HG02870 (cell line): ENCODE measurements around the gene SSTR4.

Experiments used
- ATAC-seq: cut with Tn5 transposase; IDR thresholded peaks from one replicate; pipeline ENCODE4 v1.9.1; 2021; ENCODE audit warnings: mild to moderate bottlenecking, moderate library complexity; ENCODE audit not compliant: unreplicated experiment

The SSTR4 gene

DNA sequence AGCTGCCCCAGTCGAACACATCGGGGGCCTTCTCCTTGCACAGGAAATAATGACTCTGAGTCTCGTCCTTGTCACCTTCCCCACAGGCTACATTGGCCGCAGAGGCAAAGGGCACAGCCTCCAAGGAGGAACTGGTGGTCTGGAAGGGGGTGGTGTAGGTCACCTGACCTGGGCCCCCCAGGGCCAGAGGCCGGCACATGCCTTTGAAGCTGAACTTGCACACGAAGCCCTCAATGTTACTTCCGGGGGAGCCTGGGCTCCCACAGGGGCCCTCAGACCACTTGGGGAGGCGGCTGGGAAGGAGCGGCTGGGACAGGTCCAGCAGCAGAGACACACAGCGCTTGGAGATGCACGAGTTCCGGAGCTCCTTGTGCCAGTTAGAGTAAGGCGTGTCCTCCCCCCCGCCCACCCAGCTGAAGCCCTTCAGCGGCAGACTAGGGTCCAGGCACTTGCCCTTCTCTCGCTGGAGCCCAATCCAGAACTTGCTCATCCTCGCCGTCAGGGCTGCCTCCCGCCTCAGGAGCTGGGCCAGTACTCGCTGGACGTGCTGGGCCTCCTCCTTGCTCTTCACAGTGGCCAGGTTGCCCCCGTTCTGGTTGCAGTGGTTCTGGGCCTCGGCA is 50.4 kb downstream of the SSTR4 start:
- ATAC-seq: no peak

DNA sequence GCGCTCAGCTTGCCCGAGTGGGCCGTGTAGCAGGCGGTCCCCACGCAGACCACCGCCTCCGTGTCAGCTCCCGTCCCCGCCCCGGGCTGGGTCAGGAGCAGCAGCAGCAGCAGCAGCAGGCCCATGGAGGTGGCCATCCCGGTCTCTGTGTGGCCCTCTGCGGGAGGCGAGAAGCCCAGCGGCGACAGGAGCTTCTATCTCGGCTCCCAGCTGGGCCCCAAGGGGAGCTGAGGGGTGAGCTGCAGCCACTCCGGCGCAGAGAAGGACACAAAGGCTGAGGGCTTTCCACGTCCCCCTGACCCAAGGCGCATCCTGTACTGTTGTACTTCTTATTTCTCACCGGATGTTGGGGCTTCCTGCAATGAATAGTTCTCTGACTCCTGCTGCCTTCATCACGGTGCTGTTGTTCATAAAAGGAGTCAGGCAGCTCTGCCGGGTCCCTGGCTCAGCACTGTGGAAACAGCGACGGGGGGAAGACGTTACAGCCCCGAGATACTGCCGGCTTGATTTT is 51.0 kb downstream of the SSTR4 start, which contains the start of gene CD93:
Gene CD93 (minus strand): TSS at position 269 of the 511 bp plus-strand sequence. CDS start 132 bp downstream, at position 137.
- peak; percentile 66 for ATAC-seq

DNA sequence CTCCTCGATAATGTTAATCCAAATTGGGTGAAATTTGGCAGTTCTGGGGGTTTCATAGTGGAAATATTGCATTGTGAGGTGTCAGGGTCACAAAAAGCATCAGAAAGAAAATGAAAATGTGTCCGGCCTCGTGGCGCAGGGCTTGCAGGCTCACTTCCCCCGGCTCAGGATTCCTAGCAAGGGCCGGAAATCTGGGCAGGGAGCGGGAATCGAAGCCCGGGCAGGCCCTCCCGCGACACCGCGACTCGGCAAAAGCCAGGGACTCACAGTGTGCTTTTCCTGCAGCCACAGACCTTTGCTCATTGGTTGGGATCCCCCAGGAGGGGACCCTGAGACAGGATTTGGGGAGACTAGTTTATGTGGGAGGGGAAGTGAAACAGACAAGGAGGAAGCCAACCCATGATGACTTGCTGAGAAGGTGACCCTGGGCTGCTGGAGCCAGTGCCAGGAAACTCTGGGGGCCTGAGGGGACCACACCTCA is 51.9 kb downstream of the SSTR4 start:
- ATAC-seq: no peak

DNA sequence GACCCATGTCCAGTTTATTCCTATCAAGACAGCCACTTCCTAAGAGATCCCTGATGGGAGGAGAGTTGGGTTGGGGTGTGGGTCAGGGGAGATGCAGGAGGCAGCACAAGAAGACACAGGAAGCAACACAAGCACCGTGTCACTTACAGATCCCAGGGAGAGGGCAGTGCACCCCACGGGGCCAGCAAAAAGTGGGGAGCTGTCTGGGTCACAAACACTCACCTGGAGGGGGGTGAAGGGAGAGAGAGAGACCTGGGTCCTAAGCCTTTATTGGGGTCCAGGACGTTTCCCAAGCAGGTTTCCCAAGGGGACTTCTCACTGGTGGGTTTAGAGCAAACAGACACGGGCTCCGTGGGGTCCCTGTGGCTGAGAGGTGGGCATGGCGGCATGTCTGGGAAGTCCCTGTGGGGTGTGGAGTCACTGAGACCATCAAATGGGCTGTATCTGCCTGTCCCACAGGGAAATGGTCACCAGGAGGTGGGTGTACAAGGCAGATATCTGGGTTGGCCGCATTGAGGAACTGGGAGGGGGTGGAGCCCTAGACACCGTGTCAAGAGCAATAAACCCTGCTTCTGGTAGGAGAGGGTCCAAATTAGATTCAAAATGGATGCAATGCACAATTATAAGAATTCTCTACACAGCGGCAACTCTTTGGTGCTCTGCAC is 52.6 kb downstream of the SSTR4 start:
- ATAC-seq: no peak
